Measurements from ENCODE around the gene CNDP1.

CNDP1 gene

GRCh38 chr18:74506448-74507084, 27.7 kb upstream of the CNDP1 start:
- DNase-seq = no peak

DNA sequence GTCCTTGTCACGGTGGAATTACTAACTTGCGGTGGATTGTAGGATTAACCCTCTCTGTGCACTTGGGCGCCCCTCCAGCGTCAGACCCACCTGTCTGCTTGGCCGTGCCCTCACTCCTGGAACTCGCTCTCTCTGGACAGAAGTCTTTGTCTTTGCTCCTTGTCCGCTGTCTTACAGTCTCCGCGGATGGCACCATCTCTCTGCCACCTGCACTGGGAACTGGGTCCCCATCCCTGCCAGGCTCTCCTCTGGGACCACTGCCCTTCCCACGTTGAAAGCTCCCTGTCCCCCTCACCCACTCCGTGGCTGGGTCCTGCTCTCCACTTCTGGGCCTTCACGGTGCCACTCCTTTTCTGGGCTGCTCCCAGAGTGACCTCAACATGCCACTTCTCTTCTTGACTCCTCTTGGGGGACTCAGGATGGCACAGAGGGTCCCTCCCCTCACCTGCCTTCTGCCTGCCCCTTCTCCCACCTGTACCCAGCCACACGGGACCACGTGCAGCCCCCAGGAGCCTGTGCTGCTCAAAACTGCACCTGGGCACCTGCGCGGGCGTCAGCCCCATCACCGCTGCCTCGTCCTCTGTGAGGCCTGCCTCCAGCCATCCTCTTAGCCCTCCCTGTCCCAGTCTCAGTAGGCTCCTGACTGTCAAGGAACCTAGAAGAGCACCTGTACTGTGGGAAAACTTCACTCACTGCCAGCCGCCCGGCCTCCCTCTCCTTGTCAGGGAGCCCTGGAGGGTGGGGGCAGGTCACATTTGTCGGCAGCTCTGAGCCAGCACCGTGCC, 27.0 kb upstream of the CNDP1 start:
- DNase-seq = no peak

DNA sequence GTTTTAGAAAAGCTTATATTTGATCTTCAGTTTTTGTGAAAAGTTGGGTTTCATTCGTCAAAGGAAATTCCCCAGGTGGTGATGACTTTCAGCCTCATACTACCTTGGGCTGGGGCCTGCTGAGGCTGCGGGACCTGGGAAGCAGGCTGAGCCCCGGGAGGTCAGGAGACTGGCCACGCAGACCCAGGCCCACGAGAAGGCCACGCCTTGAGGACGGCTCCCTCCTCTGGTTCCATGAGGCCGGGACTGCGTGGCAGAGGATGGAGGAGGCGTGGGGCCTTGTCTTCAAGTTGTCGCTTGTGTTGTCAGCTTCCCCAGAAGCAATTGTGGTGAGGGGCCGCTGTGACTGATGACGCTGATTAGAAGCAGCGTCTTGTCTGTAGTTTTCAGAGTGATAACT, 26.4 kb upstream of the CNDP1 start:
- DNase-seq = no peak

GRCh38 chr18:74508366-74508765, 25.9 kb upstream of the CNDP1 start:
- no peak for DNase-seq

DNA sequence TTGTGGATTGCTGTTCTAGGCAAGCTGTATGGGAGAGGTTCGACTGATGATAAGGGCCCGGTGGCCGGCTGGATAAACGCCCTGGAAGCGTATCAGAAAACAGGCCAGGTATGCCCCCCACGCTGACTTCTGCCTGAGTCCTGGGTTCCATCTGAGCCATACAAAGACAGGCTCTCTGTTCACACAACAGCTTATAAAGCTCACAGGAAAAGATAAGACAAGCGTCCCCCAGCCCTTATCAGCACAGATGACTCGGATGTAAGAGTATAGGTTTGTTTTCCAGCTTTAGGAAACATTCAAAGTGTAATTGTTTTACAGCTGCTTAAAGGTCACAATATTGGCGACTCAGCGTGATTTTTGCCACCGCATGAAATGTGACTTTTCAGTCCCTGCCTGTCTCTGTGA, 25.5 kb upstream of the CNDP1 start:
- DNase-seq = no peak

GRCh38 chr18:74509856-74510769, 24.2 kb upstream of the CNDP1 start:
- no peak for DNase-seq

DNA sequence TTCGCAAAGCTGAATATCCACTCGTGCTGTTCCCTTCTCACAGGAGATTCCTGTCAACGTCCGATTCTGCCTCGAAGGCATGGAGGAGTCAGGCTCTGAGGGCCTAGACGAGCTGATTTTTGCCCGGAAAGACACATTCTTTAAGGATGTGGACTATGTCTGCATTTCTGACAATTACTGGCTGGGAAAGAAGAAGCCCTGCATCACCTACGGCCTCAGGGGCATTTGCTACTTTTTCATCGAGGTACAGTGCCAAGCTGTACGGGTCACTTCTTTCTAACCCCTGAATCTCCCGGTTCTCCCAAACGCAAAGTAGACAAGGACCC, 23.6 kb upstream of the CNDP1 start:
- DNase-seq = no peak

GRCh38 chr18:74511823-74512222, 22.5 kb upstream of the CNDP1 start:
- no peak for DNase-seq

DNA sequence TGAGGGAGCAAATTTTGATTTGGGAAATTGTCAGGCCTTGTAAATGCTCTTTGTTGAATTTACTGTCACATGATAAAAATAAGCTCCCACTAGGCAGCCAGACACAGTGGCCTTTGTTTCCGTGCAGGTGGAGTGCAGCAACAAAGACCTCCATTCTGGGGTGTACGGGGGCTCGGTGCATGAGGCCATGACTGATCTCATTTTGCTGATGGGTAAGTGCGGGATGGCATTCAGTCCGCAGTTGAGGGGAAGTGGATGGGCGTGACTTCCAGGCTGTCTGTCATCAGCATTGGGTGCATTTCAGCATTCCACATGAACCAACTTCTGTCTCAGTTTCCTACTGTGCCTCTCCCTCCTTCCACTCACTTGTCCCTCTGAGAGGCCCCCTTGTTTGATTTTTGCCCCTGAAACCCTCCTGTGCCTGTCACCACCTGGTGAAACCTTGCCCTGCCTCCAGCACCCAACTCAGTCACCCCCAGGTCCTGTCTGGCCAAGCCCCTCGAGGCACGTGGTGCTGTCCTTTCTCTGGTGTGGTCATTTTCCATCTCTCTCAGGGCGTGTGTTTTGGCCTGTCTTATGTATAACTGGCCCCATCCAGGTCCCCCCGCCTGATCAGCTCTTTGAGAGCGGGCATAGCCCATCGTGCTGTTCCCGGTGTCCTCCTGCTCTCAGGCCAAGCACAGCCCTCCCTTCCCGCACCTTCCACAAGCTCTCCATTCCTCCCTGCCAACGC, 21.8 kb upstream of the CNDP1 start:
- no peak for DNase-seq

- no peak for DNase-seq
These were observed 21.0 kb upstream of the CNDP1 start for GRCh38 chr18:74513149-74513882.

- no peak for DNase-seq
These were observed 20.5 kb upstream of the CNDP1 start for GRCh38 chr18:74513883-74514205.

GRCh38 chr18:74514860-74515495, 19.3 kb upstream of the CNDP1 start:
- DNase-seq = no peak

GRCh38 chr18:74515620-74516231, 18.6 kb upstream of the CNDP1 start:
- no peak for DNase-seq

DNA sequence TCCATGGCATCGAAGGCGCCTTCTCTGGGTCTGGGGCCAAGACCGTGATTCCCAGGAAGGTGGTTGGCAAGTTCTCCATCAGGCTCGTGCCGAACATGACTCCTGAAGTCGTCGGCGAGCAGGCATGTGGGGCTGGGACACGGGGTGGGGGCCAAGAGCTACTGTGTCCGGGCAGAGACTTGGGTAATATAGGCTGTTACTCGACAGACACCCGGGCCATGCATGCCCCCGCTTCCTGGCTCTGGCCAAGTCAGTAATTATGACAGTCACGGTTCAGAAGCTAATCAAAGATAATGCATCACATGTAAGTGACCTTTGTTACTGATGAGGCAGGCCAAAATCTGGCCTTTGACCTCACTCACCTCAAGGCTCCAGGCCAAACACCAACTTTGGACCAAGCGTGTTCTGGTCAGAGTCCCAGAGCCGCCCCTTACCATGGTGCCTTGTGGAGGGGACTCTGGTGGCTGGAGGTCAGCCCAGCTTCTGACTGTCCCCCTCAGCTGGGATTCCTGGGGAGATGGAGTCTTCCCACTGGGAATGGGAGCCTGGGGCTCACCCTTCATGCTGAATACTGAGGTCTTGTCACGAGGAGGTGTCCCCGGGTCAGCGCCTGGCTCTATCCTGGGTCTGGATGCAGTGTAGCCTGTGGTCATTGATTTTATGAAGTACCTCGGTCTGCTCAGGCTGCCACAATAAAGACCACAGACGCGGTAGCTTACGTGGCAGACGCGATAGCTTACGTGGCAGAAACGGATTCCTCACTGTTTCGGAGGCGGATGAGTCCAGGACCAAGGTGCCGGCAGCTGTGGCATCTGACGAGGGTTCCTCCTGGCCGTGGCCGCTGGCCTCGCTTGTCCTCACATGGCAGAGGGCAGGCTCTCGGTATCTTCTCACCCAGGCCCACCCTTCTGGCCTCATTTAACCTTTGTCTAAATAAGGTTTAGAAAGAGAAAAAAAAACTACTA, 17.7 kb upstream of the CNDP1 start:
- DNase-seq = no peak

- DNase-seq = no peak
These were observed 17.1 kb upstream of the CNDP1 start for GRCh38 chr18:74517236-74517630.

DNA sequence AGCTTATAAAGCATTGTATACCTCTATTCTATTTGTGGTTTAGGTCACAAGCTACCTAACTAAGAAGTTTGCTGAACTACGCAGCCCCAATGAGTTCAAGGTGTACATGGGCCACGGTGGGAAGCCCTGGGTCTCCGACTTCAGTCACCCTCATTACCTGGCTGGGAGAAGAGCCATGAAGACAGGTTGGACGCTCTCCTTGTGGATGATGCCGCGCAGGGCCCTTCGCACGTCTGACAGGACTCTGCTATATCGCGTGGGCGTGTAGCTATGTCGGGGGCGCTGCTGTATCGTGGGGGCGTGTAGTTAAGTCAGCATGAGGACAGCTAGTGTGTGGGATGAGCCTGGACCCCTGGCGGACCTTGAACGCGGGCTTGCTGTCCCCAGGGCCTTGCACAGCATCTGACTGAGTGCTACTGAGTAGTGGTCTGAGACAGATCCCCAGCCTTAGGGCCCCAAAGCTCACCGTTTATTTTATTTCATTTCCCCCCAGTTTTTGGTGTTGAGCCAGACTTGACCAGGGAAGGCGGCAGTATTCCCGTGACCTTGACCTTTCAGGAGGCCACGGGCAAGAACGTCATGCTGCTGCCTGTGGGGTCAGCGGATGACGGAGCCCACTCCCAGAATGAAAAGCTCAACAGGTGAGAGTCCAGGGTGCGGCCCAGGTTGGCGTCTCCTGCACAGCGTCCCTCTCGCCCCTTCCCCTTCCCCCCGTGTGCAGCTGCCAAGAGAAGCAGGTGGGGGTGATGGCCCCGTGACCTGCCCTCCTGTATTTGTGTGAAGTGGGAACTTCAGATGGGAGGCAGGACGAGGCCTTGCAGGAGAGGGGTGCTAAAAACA, 15.6 kb upstream of the CNDP1 start:
- no peak for DNase-seq

DNA sequence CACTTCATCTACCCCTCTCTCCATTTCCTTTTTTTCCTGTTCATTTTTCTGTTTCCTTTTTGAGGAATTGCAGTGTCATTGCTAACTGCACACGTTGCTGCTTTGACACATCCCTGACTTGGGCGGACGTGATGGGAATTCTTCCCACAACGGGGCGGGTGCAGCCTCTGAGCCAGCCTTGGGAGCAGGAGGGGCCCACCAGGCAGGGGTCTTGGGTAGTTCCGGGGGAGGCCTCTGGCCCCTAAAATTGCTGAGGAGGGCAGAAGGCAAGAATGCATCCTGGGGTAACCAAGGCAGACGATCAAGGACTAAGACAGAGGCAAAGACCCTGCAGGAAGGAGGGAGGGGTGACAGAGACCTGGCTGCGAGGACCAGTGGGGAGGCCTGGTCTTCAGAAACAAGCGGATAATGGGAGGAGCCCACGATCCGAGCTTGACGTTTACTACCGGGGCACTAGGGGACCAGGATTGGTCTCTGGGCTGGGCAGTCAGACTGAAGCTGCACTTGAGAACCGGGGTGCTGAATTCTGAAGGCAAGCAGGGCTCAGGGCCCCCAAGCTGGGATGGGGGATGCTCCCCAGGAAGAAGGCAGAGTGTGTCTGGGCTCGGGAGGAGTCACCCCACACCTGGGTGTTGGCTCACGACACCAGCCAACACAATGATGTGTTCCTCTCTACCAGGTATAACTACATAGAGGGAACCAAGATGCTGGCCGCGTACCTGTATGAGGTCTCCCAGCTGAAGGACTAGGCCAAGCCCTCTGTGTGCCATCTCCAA, 14.8 kb upstream of the CNDP1 start:
- DNase-seq = no peak

DNA sequence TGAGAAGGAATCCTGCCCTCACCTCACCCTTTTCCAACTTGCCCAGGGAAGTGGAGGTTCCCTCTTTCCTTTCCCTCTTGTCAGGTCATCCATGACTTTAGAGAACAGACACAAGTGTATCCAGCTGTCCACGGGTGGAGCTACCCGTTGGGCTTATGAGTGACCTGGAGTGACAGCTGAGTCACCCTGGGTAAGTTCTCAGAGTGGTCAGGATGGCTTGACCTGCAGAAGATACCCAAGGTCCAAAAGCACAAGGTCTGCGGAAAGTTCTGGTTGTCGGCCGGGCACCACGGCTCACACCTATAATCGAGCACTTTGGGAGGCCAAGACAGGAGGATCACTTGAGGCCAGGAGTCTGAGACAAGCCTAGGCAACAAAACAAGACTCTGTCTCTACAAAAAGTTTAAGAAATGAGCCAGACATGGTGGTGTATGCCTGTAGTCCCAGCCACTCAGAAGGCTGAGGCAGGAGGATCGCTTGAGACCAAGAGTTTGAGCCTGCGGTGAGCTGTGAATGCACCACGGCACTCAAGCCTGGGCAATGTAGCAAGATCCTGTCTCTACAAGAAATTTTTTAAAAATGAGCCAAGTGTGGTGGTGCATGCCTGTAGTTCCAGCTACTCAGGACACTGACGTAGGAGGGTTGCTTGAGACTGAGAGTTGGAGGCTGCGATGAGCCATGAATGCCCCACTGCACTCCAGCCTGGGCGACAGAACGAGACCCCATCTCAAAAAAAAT, 14.0 kb upstream of the CNDP1 start:
- no peak for DNase-seq
